C4-2B (cell line): ENCODE data around the gene DCBLD2.

Source experiments
- CTCF ChIP-seq: fragments of 450-650 bp; conservative IDR thresholded peaks from 2 replicates; pipeline ENCODE4 v1.5.1; 2017; ENCODE audit warnings: mild to moderate bottlenecking
- ZFX ChIP-seq: fragments of 450-650 bp; IDR thresholded peaks from 2 replicates; pipeline ENCODE4 v1.6.1; 2017

- TF ChIP-seq CTCF = no peak
- no peak for TF ChIP-seq ZFX
These were observed 105.2 kb downstream of the DCBLD2 start for GRCh38 chr3:98796334-98796733.
